GM19328 (cell line): ENCODE data around the gene GM2A.
A peak's percentile ranks its signal among the peaks of the same experiment; 100 is the strongest.
"Not testable (repeated sequence)": the region's sequence is repeated elsewhere in the genome, so short reads cannot be mapped to it uniquely, and the experiment has no call there.

Experiments
- ATAC-seq: cut with Tn5 transposase; IDR thresholded peaks from one replicate; pipeline ENCODE4 v1.9.1; 2021; ENCODE audit warnings: mild to moderate bottlenecking, moderate library complexity; ENCODE audit not compliant: unreplicated experiment

Gene GM2A

DNA sequence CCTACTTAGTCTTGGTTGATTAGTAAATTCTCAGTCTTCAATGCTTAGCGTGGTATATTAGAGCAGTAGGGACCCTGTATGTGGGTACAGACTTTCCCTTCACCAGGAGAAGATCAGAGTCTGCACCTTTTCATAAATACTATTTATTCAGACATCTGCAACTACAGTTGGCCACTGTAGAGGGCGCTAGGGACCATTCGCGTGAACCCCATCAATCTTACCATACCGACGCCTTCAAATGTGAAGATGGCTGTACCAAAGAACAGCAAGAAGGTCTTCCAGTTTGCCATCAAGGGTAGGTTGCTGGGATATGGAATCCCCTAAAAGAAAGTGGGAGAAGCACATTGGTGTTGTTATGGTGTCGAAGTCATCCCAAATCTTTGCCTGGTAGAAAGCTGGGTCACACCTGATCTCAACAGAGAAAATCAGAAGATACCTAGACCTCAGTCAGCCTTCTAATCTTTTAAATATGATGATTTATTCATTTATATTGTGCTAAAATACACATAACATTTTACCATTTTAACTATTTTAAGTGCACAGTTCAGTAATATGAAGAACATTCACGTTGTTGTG lies 31.5 kb downstream of the GM2A start:
- no peak for ATAC-seq

GRCh38 chr5:151285683-151286082 lies 32.7 kb downstream of the GM2A start:
- ATAC-seq = no peak

DNA sequence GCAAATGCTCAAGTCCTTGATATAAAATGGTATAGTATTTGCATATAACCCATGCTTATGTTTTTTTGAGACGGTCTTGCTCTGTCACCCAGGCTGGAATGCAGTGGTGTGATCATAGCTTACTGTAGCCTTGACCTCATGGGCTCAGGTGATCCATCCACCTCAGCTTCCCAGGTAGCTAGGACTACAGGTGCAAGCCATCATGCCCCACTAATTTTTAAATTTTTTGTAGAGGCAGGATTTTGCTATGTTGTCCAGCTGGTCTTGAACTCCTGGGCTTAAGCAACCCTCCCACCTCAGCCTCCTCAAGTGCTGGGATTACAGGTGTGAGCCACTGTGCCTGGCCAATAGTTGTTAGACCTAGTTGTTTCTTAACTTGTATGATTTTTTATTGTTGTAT lies 33.3 kb downstream of the GM2A start:
- no peak for ATAC-seq

DNA sequence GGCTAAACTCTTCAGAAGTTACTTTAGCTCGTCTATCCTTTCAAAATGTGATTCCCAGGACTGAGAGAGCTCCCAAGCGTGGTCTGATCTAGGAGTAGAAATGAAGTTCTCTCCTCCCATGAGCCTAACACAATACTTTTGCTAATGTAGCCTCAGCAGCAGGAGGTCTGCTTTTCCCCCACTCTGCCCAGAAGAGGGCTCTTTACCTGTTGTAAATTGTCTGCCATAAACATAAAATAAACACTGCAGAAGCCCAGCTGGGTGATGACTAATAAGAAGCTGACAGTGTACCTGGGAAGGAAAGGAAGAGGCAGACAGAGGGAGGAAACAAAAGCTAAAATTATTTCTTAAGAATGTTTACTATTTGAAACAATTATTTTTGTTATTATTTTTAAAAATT lies 35.2 kb downstream of the GM2A start:
- ATAC-seq = no peak

DNA sequence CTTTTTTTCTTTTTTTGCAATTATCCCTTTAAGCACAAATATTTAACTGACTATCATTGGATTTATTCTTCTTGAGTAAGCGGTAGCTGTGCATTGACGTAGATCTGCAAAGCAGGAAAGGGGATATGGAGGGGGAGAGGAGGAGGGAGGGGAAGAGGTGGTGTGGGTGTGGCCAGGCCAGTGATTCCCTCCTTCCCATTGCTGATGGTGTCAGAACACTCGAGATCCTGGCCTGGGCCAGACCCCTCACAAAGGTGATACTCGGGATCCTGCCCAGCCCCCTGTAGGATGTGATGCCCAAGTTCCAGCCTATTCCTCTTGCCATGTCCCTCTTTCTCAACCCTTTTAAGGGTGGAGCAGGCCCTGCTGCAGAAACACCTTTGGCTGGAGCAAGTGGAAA lies 40.6 kb downstream of the GM2A start:
- no peak for ATAC-seq

DNA sequence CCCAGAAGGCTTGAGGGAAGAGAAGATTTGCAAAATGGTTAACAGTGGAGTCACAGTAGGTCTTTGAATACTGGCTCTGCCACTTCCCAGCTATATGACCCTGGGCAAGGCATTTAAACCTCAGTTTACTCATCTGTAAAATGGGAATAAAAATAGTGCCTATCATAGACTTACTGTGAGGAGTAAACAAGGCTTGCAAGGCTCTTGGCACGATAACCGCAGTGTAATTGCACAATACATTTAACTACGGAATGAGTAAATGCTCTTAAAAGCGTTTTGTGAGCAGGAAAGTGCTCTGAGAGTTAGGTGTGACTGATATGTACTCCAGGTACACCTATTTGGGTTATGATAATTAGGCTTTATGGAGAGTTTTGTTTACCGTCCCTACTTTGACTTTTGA lies 42.2 kb downstream of the GM2A start:
- ATAC-seq = no peak

- ATAC-seq = no peak
Measured at GRCh38 chr5:151295791-151296477, 42.9 kb downstream of the GM2A start.

- ATAC-seq = no peak
Measured at GRCh38 chr5:151296478-151296830, 43.5 kb downstream of the GM2A start.

DNA sequence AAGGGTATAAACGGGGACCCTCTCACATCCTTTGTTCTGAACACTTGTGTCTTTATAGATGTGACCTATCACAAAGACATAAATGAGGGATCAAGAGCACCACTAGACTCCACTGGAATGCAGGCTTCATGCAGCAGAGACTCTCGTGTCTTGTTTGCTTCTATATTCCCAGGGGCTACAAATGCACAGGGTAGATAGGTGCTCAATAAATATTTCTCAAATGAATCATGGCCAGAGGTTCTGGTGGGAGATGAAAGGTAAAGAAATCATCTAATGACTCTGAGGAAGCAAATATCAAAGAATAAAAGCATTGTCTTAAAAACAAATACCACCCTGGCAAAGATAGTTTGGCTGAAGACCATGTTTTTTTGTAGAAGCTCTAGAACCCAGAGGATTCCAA lies 44.0 kb downstream of the GM2A start:
- ATAC-seq = no peak

GRCh38 chr5:151298063-151298855 lies 45.3 kb downstream of the GM2A start:
- no peak for ATAC-seq

GRCh38 chr5:151303666-151304065 lies 50.7 kb downstream of the GM2A start, which contains the start of gene SLC36A3:
Gene SLC36A3 (minus strand): TSS chr5:151303766. CDS start chr5:151303354, 412 bp downstream.
- no peak for ATAC-seq

GRCh38 chr5:151309266-151309665 lies 56.3 kb downstream of the GM2A start:
- not testable (repeated sequence) for ATAC-seq

GRCh38 chr5:151309821-151310220 lies 56.8 kb downstream of the GM2A start:
- not testable (repeated sequence) for ATAC-seq

DNA sequence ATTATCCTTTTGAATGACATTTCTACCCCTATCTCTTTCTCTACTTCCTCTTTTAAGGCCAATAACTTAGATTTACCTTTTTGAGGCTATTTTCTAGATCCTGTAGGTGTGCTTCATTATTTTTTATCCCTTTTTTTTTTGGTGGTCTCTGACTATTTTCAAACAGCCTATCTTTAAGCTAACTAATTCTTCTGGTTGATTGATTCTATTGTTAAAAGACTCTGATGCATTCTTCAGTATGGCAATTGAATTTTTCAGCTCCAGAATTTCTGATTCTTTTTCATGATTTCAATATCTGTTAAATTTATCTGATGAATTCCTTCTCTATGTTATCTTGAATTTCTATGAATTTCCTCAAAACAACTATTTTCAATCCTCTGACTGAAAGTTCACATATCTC lies 57.9 kb downstream of the GM2A start:
- ATAC-seq = no peak

- no peak for ATAC-seq
Measured at GRCh38 chr5:151312756-151313324, 59.9 kb downstream of the GM2A start.

- no peak for ATAC-seq
Measured at GRCh38 chr5:151313357-151313756, 60.4 kb downstream of the GM2A start.

DNA sequence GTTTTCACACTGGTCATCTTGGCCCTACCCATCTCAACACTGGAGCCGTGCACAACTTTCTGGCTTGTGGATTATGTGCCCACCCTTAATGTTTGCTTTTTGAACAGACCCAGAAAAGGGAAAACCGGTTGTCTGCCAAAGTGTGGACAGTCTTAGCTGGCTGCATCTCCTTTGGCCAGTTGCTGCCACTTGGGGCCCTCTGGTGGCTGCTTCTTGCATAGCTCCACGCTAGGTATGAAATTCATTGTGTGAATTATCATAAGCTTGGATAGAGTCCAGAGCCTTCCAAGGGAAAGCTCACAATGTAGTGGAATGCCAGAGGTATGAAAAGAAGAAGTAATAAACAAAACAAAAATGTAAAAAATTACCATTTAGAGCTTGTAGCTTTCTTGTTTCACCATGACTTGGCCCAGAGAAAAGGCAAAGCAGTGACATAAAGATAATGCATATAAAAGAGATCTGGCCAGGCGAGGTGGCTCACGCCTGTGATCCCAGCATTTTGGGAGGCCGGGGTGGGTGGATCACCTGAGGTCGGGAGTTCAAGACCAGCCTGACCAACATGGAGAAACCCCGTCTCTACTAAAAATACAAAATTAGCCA lies 63.1 kb downstream of the GM2A start:
- peak; percentile 79 for ATAC-seq

GRCh38 chr5:151317871-151318270 lies 64.9 kb downstream of the GM2A start:
- ATAC-seq = no peak

DNA sequence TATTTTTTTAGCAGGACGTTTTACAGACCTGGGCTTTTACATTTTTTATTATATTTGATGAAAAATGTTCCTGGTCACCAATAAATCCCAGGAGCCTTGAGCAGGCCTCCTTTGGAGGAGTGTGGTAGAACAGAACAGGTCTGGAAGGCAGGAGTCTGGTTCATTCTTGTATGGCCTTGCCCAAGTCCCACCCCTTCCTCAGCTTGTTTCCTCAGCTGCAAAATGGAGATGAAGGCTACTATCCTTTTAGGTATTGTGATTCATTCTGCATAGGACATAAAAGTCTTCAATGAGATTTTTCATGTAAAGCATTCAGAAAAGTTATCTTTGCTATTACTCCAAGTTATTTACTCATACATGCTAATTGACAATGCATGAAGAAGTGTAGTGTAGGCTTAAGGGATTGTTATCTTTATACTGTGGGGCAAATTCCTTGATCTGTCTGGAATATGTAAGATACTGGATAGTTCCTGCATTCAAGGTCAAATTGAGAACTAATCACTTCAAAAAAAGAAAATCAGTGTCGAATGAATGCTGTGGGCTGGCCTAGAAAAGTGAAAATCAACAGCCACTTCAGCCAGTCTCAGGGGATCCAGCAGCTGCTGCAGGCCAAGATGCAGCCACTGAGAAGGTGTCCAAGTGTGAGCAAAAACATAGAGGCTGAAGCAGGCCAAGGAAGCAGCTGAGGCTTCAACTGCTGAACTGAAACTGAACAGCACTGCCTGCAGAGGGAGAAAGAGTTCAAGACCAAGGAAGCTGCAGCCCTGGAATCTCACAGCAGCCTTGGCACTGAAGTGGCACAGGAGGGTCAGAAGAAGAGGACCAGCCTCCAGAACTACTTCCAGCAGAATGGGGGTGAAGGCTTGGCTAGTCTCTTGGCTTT lies 66.1 kb downstream of the GM2A start:
- no peak for ATAC-seq
